Measurements from ENCODE around the gene SMPDL3A.

DNA sequence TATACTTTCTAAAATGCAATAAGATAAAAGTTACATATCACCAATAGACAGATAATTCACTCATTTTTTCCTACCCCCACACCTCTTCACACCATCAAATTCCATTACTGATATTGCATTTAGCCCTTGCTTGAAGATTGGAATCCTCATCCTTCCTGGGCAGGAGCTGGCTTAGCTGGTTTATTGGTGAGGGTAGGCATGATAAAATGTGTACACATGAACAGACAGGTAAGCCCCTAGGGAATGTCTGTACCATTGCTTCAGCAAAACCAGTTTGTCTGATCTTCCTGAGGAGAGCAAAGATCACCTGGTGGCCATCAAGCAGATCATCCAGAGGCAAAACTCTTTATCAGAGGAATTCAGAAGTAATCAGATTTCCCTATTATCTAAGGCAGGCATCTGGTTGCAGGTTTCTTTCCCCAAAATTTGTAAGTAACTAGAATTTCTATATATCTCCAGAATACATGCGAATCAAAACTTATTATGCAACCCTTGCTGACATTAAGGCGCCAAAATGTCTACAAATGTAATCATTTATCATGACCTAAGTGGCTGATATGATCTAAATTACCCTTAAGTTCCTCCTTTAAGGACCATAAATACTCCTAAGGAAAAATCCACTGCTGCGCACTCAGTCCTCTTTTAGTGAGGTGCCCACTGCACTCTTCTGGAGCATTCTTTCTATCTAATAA is 16.2 kb upstream of the SMPDL3A start:
- TF ChIP-seq GABPA (IDR thresholded peaks at IDR 0.05; ENCODE audit: low read depth, low read length) (no peak), GABPA (CRISPR knock-in tag; IDR thresholded peaks at IDR 0.05; ENCODE audit: low read depth) (no peak), EZH2 (conservative IDR thresholded peaks at IDR 0.05; ENCODE audit: low read depth, low read length) (no peak), JUN (CRISPR knock-in tag; IDR thresholded peaks at IDR 0.05) (no peak), ZNF670 (CRISPR knock-in tag; IDR thresholded peaks at IDR 0.05; ENCODE audit: borderline replicate concordance) (no peak), HNRNPL (IDR thresholded peaks at IDR 0.05; ENCODE audit: low read depth, low read length) (no peak), CHD4 (IDR thresholded peaks at IDR 0.05; ENCODE audit: borderline replicate concordance, low read length) (no peak), TBX2 (CRISPR knock-in tag; IDR thresholded peaks at IDR 0.05; ENCODE audit: borderline replicate concordance) (no peak), CTCF (CRISPR knock-in tag; IDR thresholded peaks at IDR 0.05) (no peak), ZSCAN29 (CRISPR knock-in tag; conservative IDR thresholded peaks at IDR 0.05) (no peak), SOX6 (IDR thresholded peaks at IDR 0.05) (no peak), SOX6 (CRISPR knock-in tag; IDR thresholded peaks at IDR 0.05) (no peak), XRCC5 (optimal IDR thresholded peaks at IDR 0.05; ENCODE audit: low read length) (no peak), KDM1A (CRISPR knock-in tag; IDR thresholded peaks at IDR 0.05) (no peak), DRAP1 (CRISPR knock-in tag; IDR thresholded peaks at IDR 0.05) (no peak), FOXA3 (CRISPR knock-in tag; IDR thresholded peaks at IDR 0.05) (no peak)
